Stomach (tissue), 9 donors: ENCODE measurements around the gene MYPN. TPM values are rescaled to one million over a fixed set of nuclear protein-coding genes. Genes with fewer than 3 reads are reported as not detected.

Experiments used
- DNase-seq, 2 donors: peaks; one replicate each; pipeline versions ENCODE4 v3.0.0 to v3.0.0-alpha.2; 2013 to 2019
- H3K27ac ChIP-seq, 5 donors: fragments of 200-600 bp in 4 of 5; sonication (generic) in 4 of 5; one replicate each; pipeline ENCODE4 v1.5.1; 2013 to 2019; ENCODE audit warnings: mild to moderate bottlenecking in 1 of 5, moderate library complexity in 1 of 5
- H3K27me3 ChIP-seq, 3 donors: fragments of 200-600 bp; sonication (generic); one replicate each; pipeline ENCODE4 v1.5.1; 2017 to 2019; ENCODE audit warnings: mixed run types in 1 of 3
- H3K36me3 ChIP-seq, 4 donors: fragments of 200-600 bp; sonication (generic); 1 replicate in 3 of 4; 2 replicates in 1 of 4; pipeline ENCODE4 v1.5.1; 2016 to 2019
- H3K4me1 ChIP-seq, 4 donors: fragments of 200-600 bp; sonication (generic); one replicate each; pipeline ENCODE4 v1.5.1; 2016 to 2019
- H3K4me3 ChIP-seq, 4 donors: fragments of 200-600 bp; sonication (generic) in 3 of 4; one replicate each; pipeline ENCODE4 v1.5.1; 2016 to 2019; ENCODE audit warnings: mild to moderate bottlenecking in 1 of 4
- H3K9me3 ChIP-seq, 4 donors: fragments of 200-600 bp; sonication (generic); one replicate each; pipeline ENCODE4 v1.5.1; 2016 to 2019
- CTCF ChIP-seq, 7 experiments: fragments of 450-650 bp in 4 of 7; fragments of 200-600 bp in 3 of 7; sonication (generic) in 3 of 7; IDR thresholded peaks; one replicate each; pipeline ENCODE4 v1.5.1; 2016 to 2019; ENCODE audit warnings: antibody characterized with exemption in 7 of 7, control low read depth in 2 of 7, mild to moderate bottlenecking in 1 of 7
- EP300 ChIP-seq: sonication (generic); formaldehyde crosslinking; IDR thresholded peaks from one replicate; pipeline ENCODE4 v1.6.1; 2017; ENCODE audit warnings: antibody characterized with exemption
- POLR2A ChIP-seq, 4 donors: fragments of 450-650 bp; IDR thresholded peaks; one replicate each; pipeline ENCODE4 v1.6.1; 2016; ENCODE audit warnings: antibody characterized with exemption in 4 of 4, control low read depth in 2 of 4, mild to moderate bottlenecking in 1 of 4, moderate library complexity in 1 of 4
- POLR2AphosphoS5 ChIP-seq, 3 donors: sonication (generic); formaldehyde crosslinking; IDR thresholded peaks; one replicate each; pipeline ENCODE4 v1.6.1; 2016; ENCODE audit warnings: antibody characterized with exemption in 3 of 3
- WGBS, 5 donors: extraction: QIAGEN DNeasy Blood & Tissue Kit in 3 of 5; methylation state at CpG; one replicate each; pipeline versions ENCODE4 v1.1.5 to v1.1.7; 2013 to 2018; 5-methylcytosine and 5-hydroxymethylcytosine counted together
- intact Hi-C: fragments of 100-400 bp; cut with DNase I; formaldehyde crosslinking; loops from one replicate; pipeline ENCODE4 v1.15.1; 2023; ENCODE audit warnings: low total_unique reads
- polyA plus RNA-seq, 3 donors: library from polyadenylated mRNA; stranded (reverse); fragments of 200-250 nt; gene quantifications; one replicate each; pipeline ENCODE4 v1.2.3, GENCODE V29; 2013
- total RNA-seq, 5 donors: library from RNA; depleted of rRNA; stranded (reverse); fragments of >200 nt; gene quantifications; one replicate each; pipeline versions ENCODE4 v1.1.0 to v1.2.3, GENCODE V29; 2014 to 2016
- donor health status: healthy with polysubstance abuse.
- donor health status: Bipolar disorder and iron deficiency.
- donor health status: healthy.

The MYPN gene
- total and polyA plus RNA-seq, 8 donors: 0.06 to 0.76 (median 0.40) TPM; not detected in 4

- no peaks in the 10 kb centered on the region for H3K9me3 ChIP-seq
- WGBS, 5 donors: 94 to 100% (median 97%) methylated on average over 1 of the region's 1 CpG
- H3K4me1 ChIP-seq: peaks cover 0 to 14% (median 1%) of the 10 kb centered on the region in 4 donors
- TF ChIP-seq POLR2A (IDR thresholded peaks at IDR 0.05) (no peak), CTCF (IDR thresholded peaks at IDR 0.05) (no peak), POLR2AphosphoS5 (IDR thresholded peaks at IDR 0.05) (no peak), EP300 (no peak)
- no peaks in the 10 kb centered on the region for H3K36me3 ChIP-seq
- H3K4me3 ChIP-seq: no peak overlapping the region
- H3K27me3 ChIP-seq: no peaks in the 10 kb centered on the region
- no peak overlapping the region for H3K27ac ChIP-seq
- intact Hi-C loops: no loop called here
- DNase-seq: no peak
These were observed 3.5 kb downstream of the MYPN start for GRCh38 chr10:68112837-68113236.

- Histone ChIP-seq H3K4me1 (no peaks in the 10 kb centered on the region), H3K4me3 (no peak overlapping the region), H3K9me3 (no peaks in the 10 kb centered on the region), H3K36me3 (no peaks in the 10 kb centered on the region), H3K27ac (no peak overlapping the region), H3K27me3 (no peaks in the 10 kb centered on the region)
- WGBS, 5 donors: 77 to 84% (median 81%) methylated on average over 3 of the region's 3 CpGs
- intact Hi-C loops: no loop called here
- TF ChIP-seq CTCF (IDR thresholded peaks at IDR 0.05) (no peak), POLR2AphosphoS5 (IDR thresholded peaks at IDR 0.05) (no peak), POLR2A (IDR thresholded peaks at IDR 0.05) (no peak), EP300 (no peak)
- DNase-seq: no peak
These were observed 9.4 kb downstream of the MYPN start for GRCh38 chr10:68118657-68119056.

GRCh38 chr10:68121020-68121743, 11.9 kb downstream of the MYPN start:
- H3K9me3 ChIP-seq: no peaks in the 10 kb centered on the region
- intact Hi-C loops: no loop called here
- TF ChIP-seq POLR2AphosphoS5 (IDR thresholded peaks at IDR 0.05) (no peak), CTCF (IDR thresholded peaks at IDR 0.05) (no peak), EP300 (no peak), POLR2A (IDR thresholded peaks at IDR 0.05) (no peak)
- peak overlapping the region in 1 of 5 donors; percentile 36 for H3K27ac ChIP-seq
- H3K27me3 ChIP-seq: no peaks in the 10 kb centered on the region
- no peak overlapping the region for H3K4me3 ChIP-seq
- 73 to 82% (median 81%) methylated on average over 15 of the region's 15 CpGs for WGBS, 5 donors
- no peak for DNase-seq
- H3K36me3 ChIP-seq: no peaks in the 10 kb centered on the region
- peaks cover 0 to 4% (median 0%) of the 10 kb centered on the region in 4 donors for H3K4me1 ChIP-seq

- Histone ChIP-seq H3K4me3 (no peak overlapping the region), H3K27ac (peak overlapping the region in 1 of 5 donors; percentile 36), H3K4me1 (peaks cover 0 to 4% (median 0%) of the 10 kb centered on the region in 4 donors), H3K9me3 (no peaks in the 10 kb centered on the region), H3K27me3 (no peaks in the 10 kb centered on the region), H3K36me3 (no peaks in the 10 kb centered on the region)
- no peak for TF ChIP-seq POLR2A (IDR thresholded peaks at IDR 0.05)
- no peak for TF ChIP-seq CTCF (IDR thresholded peaks at IDR 0.05)
- TF ChIP-seq POLR2AphosphoS5 (IDR thresholded peaks at IDR 0.05): no peak
- TF ChIP-seq EP300: no peak
- WGBS, 5 donors: 73 to 82% (median 79%) methylated on average over 9 of the region's 9 CpGs
- DNase-seq: peak in 1 of 2 donors; percentile 10
- intact Hi-C loops: no loop called here
These were observed 12.6 kb downstream of the MYPN start for GRCh38 chr10:68121852-68122251.
